ENCODE results near the gene S100A1. TPM values are rescaled to one million over a fixed set of nuclear protein-coding genes. Genes with fewer than 3 reads are reported as not detected.

Gene S100A1
- total RNA-seq, 1 experiment from 2014 or later = not detected

DNA sequence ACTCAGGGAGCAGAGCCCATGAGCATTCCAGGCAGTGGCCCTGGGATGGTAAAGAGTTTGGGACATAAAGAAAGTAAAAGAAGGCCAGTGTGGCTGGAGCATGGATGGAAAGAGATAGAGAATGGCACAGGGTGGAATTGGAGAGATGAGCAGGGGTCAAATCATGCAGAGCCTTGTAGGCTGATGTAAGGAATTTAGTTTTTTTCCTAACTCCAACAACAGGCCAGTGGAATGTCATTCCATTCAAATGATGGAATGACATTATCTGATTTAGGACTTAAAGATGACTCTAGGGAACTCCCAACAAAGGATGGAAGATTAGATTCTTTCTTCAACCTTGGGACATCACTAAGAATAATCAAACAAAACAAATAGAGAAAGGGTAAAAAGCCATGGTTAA, 49.7 kb upstream of the S100A1 start:
- no peak overlapping the region for H4K91ac ChIP-seq (ENCODE audit: insufficient read length, low read depth, low read length)
- no peaks in the 10 kb centered on the region for H3K27me3 ChIP-seq (ENCODE audit: insufficient read depth, low read length)
- TF ChIP-seq, protein P1, sequence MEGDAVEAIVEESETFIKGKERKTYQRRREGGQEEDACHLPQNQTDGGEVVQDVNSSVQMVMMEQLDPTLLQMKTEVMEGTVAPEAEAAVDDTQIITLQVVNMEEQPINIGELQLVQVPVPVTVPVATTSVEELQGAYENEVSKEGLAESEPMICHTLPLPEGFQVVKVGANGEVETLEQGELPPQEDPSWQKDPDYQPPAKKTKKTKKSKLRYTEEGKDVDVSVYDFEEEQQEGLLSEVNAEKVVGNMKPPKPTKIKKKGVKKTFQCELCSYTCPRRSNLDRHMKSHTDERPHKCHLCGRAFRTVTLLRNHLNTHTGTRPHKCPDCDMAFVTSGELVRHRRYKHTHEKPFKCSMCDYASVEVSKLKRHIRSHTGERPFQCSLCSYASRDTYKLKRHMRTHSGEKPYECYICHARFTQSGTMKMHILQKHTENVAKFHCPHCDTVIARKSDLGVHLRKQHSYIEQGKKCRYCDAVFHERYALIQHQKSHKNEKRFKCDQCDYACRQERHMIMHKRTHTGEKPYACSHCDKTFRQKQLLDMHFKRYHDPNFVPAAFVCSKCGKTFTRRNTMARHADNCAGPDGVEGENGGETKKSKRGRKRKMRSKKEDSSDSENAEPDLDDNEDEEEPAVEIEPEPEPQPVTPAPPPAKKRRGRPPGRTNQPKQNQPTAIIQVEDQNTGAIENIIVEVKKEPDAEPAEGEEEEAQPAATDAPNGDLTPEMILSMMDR (conservative IDR thresholded peaks at IDR 0.05) = no peak
- no peaks in the 10 kb centered on the region for H3K23me2 ChIP-seq (ENCODE audit: insufficient read length, low read depth, low read length, poor library complexity, severe bottlenecking)
- peaks cover 0 to 6% (median 0%) of the 10 kb centered on the region in 3 experiments; a peak in 2 of 7 replicates for H3K36me3 Mint-ChIP-seq (ENCODE audit: insufficient read depth in 1 of 3, low read depth in 3 of 3)
- no peak overlapping the region for H2BK12ac ChIP-seq (ENCODE audit: insufficient read length, low read depth, low read length)
- H3K79me2 ChIP-seq (ENCODE audit: insufficient read depth, low read length) = no peaks in the 10 kb centered on the region
- H2BK20ac ChIP-seq (ENCODE audit: low read depth, low read length, poor library complexity, severe bottlenecking) = no peak overlapping the region
- H3K27me3 Mint-ChIP-seq (ENCODE audit: low read depth) = no peaks in the 10 kb centered on the region
- H3K27ac ChIP-seq (ENCODE audit: insufficient read length, low read depth, low read length) = no peak overlapping the region
- no peak overlapping the region for H3K4me3 Mint-ChIP-seq
- no peak overlapping the region for H3K4me2 ChIP-seq (ENCODE audit: insufficient read depth, insufficient read length, low read length)
- H4K20me1 ChIP-seq (ENCODE audit: control insufficient read depth, insufficient read depth, insufficient read length) = no peaks in the 10 kb centered on the region
- no peak overlapping the region for H2AK5ac ChIP-seq (ENCODE audit: insufficient read length, low read length)
- no peak overlapping the region for H2AFZ ChIP-seq (ENCODE audit: low read length)
- no peak overlapping the region for H3K9ac ChIP-seq (ENCODE audit: extremely low read depth, insufficient read length, low read length)
- H3K4me1 Mint-ChIP-seq = peaks cover 17 to 22% of the 10 kb centered on the region in 2 experiments
- no peaks in the 10 kb centered on the region for H3K79me1 ChIP-seq (ENCODE audit: insufficient read depth, low read depth, low read length, poor library complexity, severe bottlenecking)
- H3T11ph ChIP-seq (ENCODE audit: low read length) = no peak overlapping the region
- no peaks in the 10 kb centered on the region for H3K4me1 ChIP-seq (ENCODE audit: insufficient read depth, low read length)
- no peak overlapping the region for H3K18ac ChIP-seq (ENCODE audit: insufficient read length, low read depth, low read length)
- H3K9me3 Mint-ChIP-seq = peaks cover 12 to 15% of the 10 kb centered on the region in 2 experiments; a peak in 4 of 5 replicates
- no peak overlapping the region for H3K23ac ChIP-seq (ENCODE audit: insufficient read length, low read depth, low read length)
- H3K56ac ChIP-seq (ENCODE audit: insufficient read length, low read depth, low read length) = no peak overlapping the region
- no peak overlapping the region for H2BK120ac ChIP-seq (ENCODE audit: low read depth, low read length, poor library complexity, severe bottlenecking)
- H4K8ac ChIP-seq (replicated peaks; ENCODE audit: insufficient read length, low read depth, low read length) = no peak overlapping the region
- DNase-seq = no peak
- H2BK5ac ChIP-seq (ENCODE audit: insufficient read length, low read length) = no peak overlapping the region
- H3K27ac Mint-ChIP-seq = no peak overlapping the region
- no peak overlapping the region for H3K4ac ChIP-seq (ENCODE audit: low read depth, low read length)
- H3K14ac ChIP-seq (ENCODE audit: insufficient read depth, low read length) = no peak overlapping the region
- H4K5ac ChIP-seq (ENCODE audit: insufficient read length, low read depth, low read length) = no peak overlapping the region
- no peaks in the 10 kb centered on the region for H3K9me3 ChIP-seq (ENCODE audit: control insufficient read depth, low read depth, low read length)
- no peak overlapping the region for H2BK15ac ChIP-seq (ENCODE audit: low read depth, low read length)

Measured in H9 (cell line).